ENCODE measurements around the gene PTPRN2.
"Not testable (repeated sequence)": the region's sequence is repeated elsewhere in the genome, so short reads cannot be mapped to it uniquely, and the experiment has no call there.

PTPRN2 gene

DNA sequence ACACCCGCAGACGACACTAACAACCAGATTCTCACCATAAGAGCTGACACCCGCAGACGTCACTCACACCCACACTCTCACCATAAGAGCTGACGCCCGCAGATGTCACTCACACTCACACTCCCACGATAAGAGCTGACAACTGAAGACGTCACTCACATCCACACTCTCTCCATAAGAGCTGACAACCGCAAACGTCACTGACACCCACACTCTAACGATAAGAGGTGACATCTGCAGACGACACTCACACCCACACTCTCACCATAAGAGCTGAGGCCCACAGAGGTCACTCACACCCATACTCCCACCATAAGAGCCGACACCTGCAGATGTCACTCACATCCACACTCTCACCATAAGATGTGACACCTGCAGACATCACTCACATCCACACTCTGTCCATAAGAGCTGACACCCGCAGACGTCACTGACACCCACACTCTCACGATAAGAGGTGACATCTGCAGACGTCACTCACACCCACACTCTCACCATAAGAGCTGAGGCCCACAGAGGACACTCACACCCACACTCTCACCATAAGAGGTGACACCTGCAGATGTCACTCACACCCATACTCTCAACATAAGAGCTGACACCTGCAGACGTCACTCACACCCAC, 255.7 kb downstream of the PTPRN2 start:
- H2BK15ac ChIP-seq (replicated peaks; ENCODE audit: low read depth); H2BK5ac ChIP-seq (ENCODE audit: low read length); H3K79me1 ChIP-seq (ENCODE audit: low read length); DNase-seq; H3K36me3 ChIP-seq (ENCODE audit: control insufficient read depth, insufficient read depth, low read length); H3K4me2 ChIP-seq (ENCODE audit: low read length); H3K4me1 ChIP-seq (ENCODE audit: control insufficient read depth, low read depth, low read length); H3K56ac ChIP-seq (ENCODE audit: low read length); H3K4me3 ChIP-seq (ENCODE audit: low read length); H4K8ac ChIP-seq (ENCODE audit: low read depth, low read length); H2AK5ac ChIP-seq (ENCODE audit: low read length); H4K5ac ChIP-seq (ENCODE audit: low read length); H3K27ac ChIP-seq (ENCODE audit: low read depth, low read length); H3K23ac ChIP-seq (ENCODE audit: low read length); H3K79me2 ChIP-seq (ENCODE audit: control insufficient read depth, insufficient read depth, low read length); H3K4ac ChIP-seq (ENCODE audit: low read depth, low read length); H3K18ac ChIP-seq (ENCODE audit: low read length); H3K9ac ChIP-seq (ENCODE audit: low read length); H3K27me3 ChIP-seq (ENCODE audit: insufficient read depth, low read length, poor library complexity); H2BK120ac ChIP-seq (ENCODE audit: low read depth, low read length): not testable (repeated sequence)
- WGBS (ENCODE audit: extremely low coverage, insufficient coverage, low lambda C conversion rate), result no CpG with 5 or more reads among the region's 18 CpGs

- H3K4me2 ChIP-seq (ENCODE audit: low read length), result no peak overlapping the region
- no peaks in the 10 kb centered on the region for H3K79me2 ChIP-seq (ENCODE audit: control insufficient read depth, insufficient read depth, low read length)
- no peak for DNase-seq
- no peaks in the 10 kb centered on the region for H3K27me3 ChIP-seq (ENCODE audit: insufficient read depth, low read length, poor library complexity)
- no peak overlapping the region for H3K18ac ChIP-seq (ENCODE audit: low read length)
- H2BK15ac ChIP-seq (replicated peaks; ENCODE audit: low read depth), result no peak overlapping the region
- no peak overlapping the region for H4K5ac ChIP-seq (ENCODE audit: low read length)
- no peaks in the 10 kb centered on the region for H3K36me3 ChIP-seq (ENCODE audit: control insufficient read depth, insufficient read depth, low read length)
- H2BK5ac ChIP-seq (ENCODE audit: low read length), result no peak overlapping the region
- WGBS (ENCODE audit: extremely low coverage, insufficient coverage, low lambda C conversion rate), result no CpG with 5 or more reads among the region's 13 CpGs
- no peak overlapping the region for H3K9ac ChIP-seq (ENCODE audit: low read length)
- no peaks in the 10 kb centered on the region for H3K4me1 ChIP-seq (ENCODE audit: control insufficient read depth, low read depth, low read length)
- H3K27ac ChIP-seq (ENCODE audit: low read depth, low read length), result no peak overlapping the region
- H3K79me1 ChIP-seq (ENCODE audit: low read length), result no peaks in the 10 kb centered on the region
- H2BK120ac ChIP-seq (ENCODE audit: low read depth, low read length), result no peak overlapping the region
- H2AK5ac ChIP-seq (ENCODE audit: low read length), result no peak overlapping the region
- no peak overlapping the region for H3K4ac ChIP-seq (ENCODE audit: low read depth, low read length)
- H4K8ac ChIP-seq (ENCODE audit: low read depth, low read length), result no peak overlapping the region
- H3K23ac ChIP-seq (ENCODE audit: low read length), result no peak overlapping the region
- no peak overlapping the region for H3K56ac ChIP-seq (ENCODE audit: low read length)
- no peak overlapping the region for H3K4me3 ChIP-seq (ENCODE audit: low read length)
These were observed 257.9 kb downstream of the PTPRN2 start for GRCh38 chr7:158329686-158330085.

DNA sequence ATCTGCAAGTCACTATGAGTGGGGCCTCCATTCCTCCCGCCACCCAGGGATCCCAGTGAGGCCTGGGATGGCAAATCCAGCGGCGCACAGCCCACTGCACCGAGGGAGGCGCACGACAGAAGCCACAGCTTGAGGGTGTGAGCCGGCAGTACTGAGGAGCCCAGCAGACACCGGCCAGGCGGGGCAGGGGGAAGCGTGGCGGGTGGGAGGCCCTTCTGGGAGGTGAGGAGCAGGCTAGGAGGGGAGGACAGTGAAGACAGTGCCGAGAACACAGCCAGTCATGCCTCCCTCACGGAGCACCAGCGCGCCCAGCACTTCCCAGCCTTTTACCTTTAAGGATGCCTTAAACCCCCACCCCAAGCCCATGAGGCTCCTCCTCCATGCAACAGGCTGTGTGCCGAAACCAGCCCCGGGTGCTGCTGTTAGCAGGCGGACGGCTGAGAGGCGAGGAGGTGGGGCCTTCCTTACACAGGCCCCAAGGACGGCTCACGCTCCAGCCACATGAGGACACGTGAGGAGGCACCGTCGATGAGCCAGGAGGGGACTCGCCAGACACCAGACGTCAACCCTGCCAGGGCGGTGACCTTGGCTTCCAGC, 258.5 kb downstream of the PTPRN2 start:
- no peaks in the 10 kb centered on the region for H3K36me3 ChIP-seq (ENCODE audit: control insufficient read depth, insufficient read depth, low read length)
- no peaks in the 10 kb centered on the region for H3K4me1 ChIP-seq (ENCODE audit: control insufficient read depth, low read depth, low read length)
- no peak overlapping the region for H3K9ac ChIP-seq (ENCODE audit: low read length)
- no peak overlapping the region for H3K27ac ChIP-seq (ENCODE audit: low read depth, low read length)
- no peak overlapping the region for H4K5ac ChIP-seq (ENCODE audit: low read length)
- DNase-seq, result no peak
- H2BK15ac ChIP-seq (replicated peaks; ENCODE audit: low read depth), result no peak overlapping the region
- H3K4ac ChIP-seq (ENCODE audit: low read depth, low read length), result no peak overlapping the region
- H2AK5ac ChIP-seq (ENCODE audit: low read length), result no peak overlapping the region
- no peaks in the 10 kb centered on the region for H3K27me3 ChIP-seq (ENCODE audit: insufficient read depth, low read length, poor library complexity)
- H3K4me2 ChIP-seq (ENCODE audit: low read length), result no peak overlapping the region
- H3K56ac ChIP-seq (ENCODE audit: low read length), result no peak overlapping the region
- H3K18ac ChIP-seq (ENCODE audit: low read length), result no peak overlapping the region
- no CpG with 5 or more reads among the region's 28 CpGs for WGBS (ENCODE audit: extremely low coverage, insufficient coverage, low lambda C conversion rate)
- no peak overlapping the region for H3K23ac ChIP-seq (ENCODE audit: low read length)
- H3K79me2 ChIP-seq (ENCODE audit: control insufficient read depth, insufficient read depth, low read length), result no peaks in the 10 kb centered on the region
- no peak overlapping the region for H2BK5ac ChIP-seq (ENCODE audit: low read length)
- H2BK120ac ChIP-seq (ENCODE audit: low read depth, low read length), result no peak overlapping the region
- no peak overlapping the region for H3K4me3 ChIP-seq (ENCODE audit: low read length)
- H4K8ac ChIP-seq (ENCODE audit: low read depth, low read length), result no peak overlapping the region
- no peaks in the 10 kb centered on the region for H3K79me1 ChIP-seq (ENCODE audit: low read length)

GRCh38 chr7:158328376-158329013, 259.1 kb downstream of the PTPRN2 start:
- H3K4ac ChIP-seq (ENCODE audit: low read depth, low read length), result no peak overlapping the region
- no peak overlapping the region for H3K27ac ChIP-seq (ENCODE audit: low read depth, low read length)
- H3K4me2 ChIP-seq (ENCODE audit: low read length), result no peak overlapping the region
- DNase-seq, result no peak
- H3K18ac ChIP-seq (ENCODE audit: low read length), result no peak overlapping the region
- no peak overlapping the region for H2AK5ac ChIP-seq (ENCODE audit: low read length)
- no peaks in the 10 kb centered on the region for H3K79me2 ChIP-seq (ENCODE audit: control insufficient read depth, insufficient read depth, low read length)
- H3K79me1 ChIP-seq (ENCODE audit: low read length), result no peaks in the 10 kb centered on the region
- no peak overlapping the region for H3K9ac ChIP-seq (ENCODE audit: low read length)
- no peak overlapping the region for H4K5ac ChIP-seq (ENCODE audit: low read length)
- H3K36me3 ChIP-seq (ENCODE audit: control insufficient read depth, insufficient read depth, low read length), result no peaks in the 10 kb centered on the region
- H3K23ac ChIP-seq (ENCODE audit: low read length), result no peak overlapping the region
- no peak overlapping the region for H4K8ac ChIP-seq (ENCODE audit: low read depth, low read length)
- H3K56ac ChIP-seq (ENCODE audit: low read length), result no peak overlapping the region
- H2BK120ac ChIP-seq (ENCODE audit: low read depth, low read length), result no peak overlapping the region
- no peaks in the 10 kb centered on the region for H3K27me3 ChIP-seq (ENCODE audit: insufficient read depth, low read length, poor library complexity)
- H2BK5ac ChIP-seq (ENCODE audit: low read length), result no peak overlapping the region
- H3K4me3 ChIP-seq (ENCODE audit: low read length), result no peak overlapping the region
- H2BK15ac ChIP-seq (replicated peaks; ENCODE audit: low read depth), result no peak overlapping the region
- H3K4me1 ChIP-seq (ENCODE audit: control insufficient read depth, low read depth, low read length), result no peaks in the 10 kb centered on the region
- WGBS (ENCODE audit: extremely low coverage, insufficient coverage, low lambda C conversion rate), result no CpG with 5 or more reads among the region's 16 CpGs

- no peak overlapping the region for H3K27ac ChIP-seq (ENCODE audit: low read depth, low read length)
These were observed 259.9 kb downstream of the PTPRN2 start for GRCh38 chr7:158327571-158328180.

More at GRCh38 chr7:158327571-158328180, 259.9 kb downstream of the PTPRN2 start:
- Histone ChIP-seq H3K4me1 (ENCODE audit: control insufficient read depth, low read depth, low read length) (no peaks in the 10 kb centered on the region), H4K5ac (ENCODE audit: low read length) (no peak overlapping the region), H3K18ac (ENCODE audit: low read length) (no peak overlapping the region), H3K36me3 (ENCODE audit: control insufficient read depth, insufficient read depth, low read length) (no peaks in the 10 kb centered on the region), H3K4ac (ENCODE audit: low read depth, low read length) (no peak overlapping the region), H3K56ac (ENCODE audit: low read length) (no peak overlapping the region), H2BK5ac (ENCODE audit: low read length) (no peak overlapping the region), H3K79me2 (ENCODE audit: control insufficient read depth, insufficient read depth, low read length) (no peaks in the 10 kb centered on the region), H3K4me2 (ENCODE audit: low read length) (no peak overlapping the region), H3K23ac (ENCODE audit: low read length) (no peak overlapping the region), H3K27me3 (ENCODE audit: insufficient read depth, low read length, poor library complexity) (no peaks in the 10 kb centered on the region), H2AK5ac (ENCODE audit: low read length) (no peak overlapping the region), H3K79me1 (ENCODE audit: low read length) (no peaks in the 10 kb centered on the region), H2BK120ac (ENCODE audit: low read depth, low read length) (no peak overlapping the region), H2BK15ac (replicated peaks; ENCODE audit: low read depth) (no peak overlapping the region), H3K4me3 (ENCODE audit: low read length) (no peak overlapping the region), H3K9ac (ENCODE audit: low read length) (no peak overlapping the region), H4K8ac (ENCODE audit: low read depth, low read length) (no peak overlapping the region)
- DNase-seq, result no peak
- WGBS (ENCODE audit: extremely low coverage, insufficient coverage, low lambda C conversion rate), result no CpG with 5 or more reads among the region's 5 CpGs
